Lung microvascular endothelial cell (primary cell): Measurements from ENCODE around the gene KCNK13. TPM values are rescaled to one million over a fixed set of nuclear protein-coding genes. Genes with fewer than 3 reads are reported as not detected.
A peak's percentile ranks its signal among the peaks of the same experiment; 100 is the strongest.
"Not testable (repeated sequence)": the region's sequence is repeated elsewhere in the genome, so short reads cannot be mapped to it uniquely, and the experiment has no call there.

Experiments
- DNase-seq, 2 donors: peaks; one replicate each; pipeline versions ENCODE4 v3.0.0 to v3.0.0-alpha.2; 2010; ENCODE audit warnings: low read depth in 2 of 2
- total RNA-seq: library from RNA; depleted of rRNA; stranded (reverse); fragments of >200 nt; gene quantifications from 2 replicates; pipeline ENCODE4 v1.2.1, GENCODE V29; 2014

The KCNK13 gene
- not detected in 2 replicates for total RNA-seq

DNA sequence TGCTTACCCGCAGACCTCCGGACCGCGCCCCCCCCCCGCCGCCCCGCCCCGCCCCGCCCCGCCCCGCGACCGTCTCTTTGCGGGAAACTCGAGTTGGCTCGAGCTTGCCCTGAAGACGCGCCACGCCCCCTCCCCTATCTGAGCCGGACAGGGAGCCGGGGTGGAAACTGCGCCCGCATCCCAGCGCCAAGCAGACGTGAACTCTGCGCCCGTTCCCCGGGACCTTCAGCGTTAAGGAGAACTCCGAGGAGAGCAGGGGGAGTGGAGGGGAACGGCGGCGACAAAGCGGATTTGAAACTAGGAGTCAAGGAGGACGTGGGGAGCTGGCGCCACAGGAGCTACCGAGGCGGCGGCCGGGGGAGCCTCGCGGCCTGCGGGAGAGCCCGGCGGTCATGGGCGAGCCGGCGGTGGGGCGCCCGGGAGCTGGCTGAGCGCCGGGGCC lies at the start of gene KCNK13:
KCNK13 (plus strand) TSS at position 310 of the 442 bp plus-strand sequence. CDS start 212 bp downstream, outside the sequence.
- DNase-seq, result peak; percentile 10

GRCh38 chr14:90017371-90017770 lies 44.4 kb upstream of the KCNK13 start:
- DNase-seq, result no peak

DNA sequence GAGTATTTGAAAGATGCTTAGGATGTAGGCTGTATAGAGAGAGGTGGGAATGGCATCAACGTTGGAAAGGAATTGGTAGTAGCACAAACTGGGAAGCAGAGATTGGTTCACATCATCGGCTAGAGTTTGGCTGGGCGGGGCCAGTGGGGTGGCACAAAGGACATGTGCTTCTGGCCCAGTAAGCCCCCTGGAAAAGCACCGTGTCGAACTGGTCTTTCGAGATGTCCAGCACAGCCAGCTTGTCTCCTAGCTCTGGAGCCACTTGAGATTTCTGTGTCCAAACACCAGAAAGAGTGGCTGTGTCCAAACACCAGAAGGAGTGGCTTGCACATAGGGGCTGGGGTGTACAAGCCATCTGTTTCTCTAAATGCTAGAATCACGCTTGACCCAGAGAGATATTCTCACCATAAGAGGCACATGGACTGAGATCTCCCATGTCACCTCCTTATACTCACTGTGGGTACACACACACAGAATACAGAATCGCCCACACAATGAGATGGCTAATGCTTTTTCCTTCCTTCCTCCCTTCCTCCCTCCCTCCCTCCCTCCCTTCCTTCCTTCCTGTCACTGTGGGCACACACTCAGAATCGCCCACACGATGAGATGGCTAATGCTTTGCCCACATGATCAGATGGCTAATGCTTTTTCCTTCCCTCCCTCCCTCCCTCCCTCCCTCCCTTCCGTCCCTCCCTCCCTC lies 41.8 kb upstream of the KCNK13 start:
- DNase-seq, result no peak

DNA sequence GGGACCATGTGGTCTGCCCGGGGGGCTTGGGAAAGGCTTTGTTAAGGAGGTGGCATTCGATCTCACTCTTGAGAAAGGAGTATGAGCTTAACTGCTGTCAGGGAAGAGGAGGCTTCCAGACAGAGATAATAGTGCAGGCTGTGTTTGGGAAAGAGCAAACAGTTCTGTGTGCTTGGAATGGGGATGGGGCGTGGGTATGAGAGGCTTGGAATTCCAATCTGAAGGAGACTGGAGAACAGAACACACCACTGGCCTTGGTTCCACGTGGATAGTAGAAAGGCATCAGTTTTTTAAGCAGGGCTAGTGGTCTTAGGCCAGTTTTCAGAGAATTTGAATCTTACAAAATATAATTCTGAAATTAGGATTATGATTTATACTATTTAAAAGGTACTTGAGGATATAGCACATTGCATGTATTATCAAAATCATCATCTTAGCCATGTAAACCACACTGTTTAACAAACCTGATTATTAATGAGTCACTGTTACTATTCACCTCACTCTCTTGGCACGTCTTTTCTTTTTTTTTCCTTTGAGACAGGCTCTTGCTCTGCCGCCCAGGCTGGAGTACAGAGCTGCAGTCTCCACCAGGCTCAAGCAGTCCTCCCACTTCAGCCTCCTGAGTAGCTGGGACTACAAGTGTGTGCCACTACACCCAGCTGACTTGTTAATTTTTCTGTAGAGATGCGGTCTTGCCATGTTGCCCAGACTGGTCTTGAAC lies 38.5 kb upstream of the KCNK13 start:
- DNase-seq, result peak in 1 of 2 donors; percentile 6

DNA sequence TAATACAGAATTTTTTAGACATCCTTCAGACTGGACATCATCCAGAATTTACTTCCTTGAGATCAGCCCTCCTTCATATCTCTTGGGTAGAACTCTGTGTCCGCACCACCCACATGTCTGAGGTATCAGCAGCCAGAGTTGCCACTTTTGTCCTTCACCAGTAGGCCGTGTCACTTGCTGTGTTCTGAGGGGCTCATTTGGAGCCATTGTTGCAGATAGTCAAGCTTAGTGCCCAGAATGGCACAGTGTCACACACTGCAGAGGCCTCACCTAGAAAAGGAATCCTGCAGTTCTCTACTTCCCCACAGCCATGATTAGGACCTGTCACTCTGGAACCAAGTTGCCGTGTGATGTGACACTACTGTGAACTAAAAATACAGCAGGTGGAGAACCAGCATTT lies 36.9 kb upstream of the KCNK13 start:
- DNase-seq, result no peak

- DNase-seq, result not testable (repeated sequence)
Measured at GRCh38 chr14:90026608-90027007, 35.2 kb upstream of the KCNK13 start.

GRCh38 chr14:90027842-90028241 lies 34.0 kb upstream of the KCNK13 start:
- DNase-seq, result no peak

- DNase-seq, result no peak
Measured at GRCh38 chr14:90034156-90034555, 27.6 kb upstream of the KCNK13 start.

DNA sequence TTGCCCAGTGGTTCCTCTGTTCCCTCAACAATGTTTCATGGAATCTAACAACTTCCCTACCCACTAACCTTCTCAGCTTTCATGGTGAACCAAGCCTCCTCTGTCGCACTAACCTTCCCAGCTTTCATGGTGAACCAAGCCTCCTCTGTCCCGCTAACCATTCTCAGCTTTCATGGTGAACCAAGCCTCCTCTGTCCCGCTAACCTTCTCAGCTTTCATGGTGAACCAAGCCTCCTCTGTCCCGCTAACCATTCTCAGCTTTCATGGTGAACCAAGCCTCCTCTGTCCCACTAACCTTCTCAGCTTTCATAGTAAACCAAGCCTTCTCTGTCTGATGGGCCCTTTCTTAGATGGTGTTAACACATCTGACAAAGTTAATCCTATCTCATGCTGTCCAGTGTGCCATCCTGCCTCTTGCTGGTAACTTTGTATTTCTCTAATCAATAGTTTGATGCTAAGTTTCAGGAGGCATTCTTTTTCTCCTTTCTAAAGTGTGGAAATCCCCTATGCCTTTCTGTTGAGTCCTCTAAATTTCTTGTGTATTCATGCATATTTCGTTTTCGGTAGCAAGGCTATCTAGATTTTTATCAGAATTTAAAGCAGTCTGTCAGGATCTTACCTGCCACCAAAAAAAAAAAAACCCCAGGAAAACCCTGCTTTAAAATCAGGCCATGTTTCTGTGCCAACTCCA lies 26.8 kb upstream of the KCNK13 start:
- no peak for DNase-seq

GRCh38 chr14:90039253-90040010 lies 22.4 kb upstream of the KCNK13 start:
- DNase-seq, result no peak

- DNase-seq, result no peak
Measured at GRCh38 chr14:90040411-90040810, 21.4 kb upstream of the KCNK13 start.

GRCh38 chr14:90042496-90043252 lies 19.1 kb upstream of the KCNK13 start:
- DNase-seq, result no peak

DNA sequence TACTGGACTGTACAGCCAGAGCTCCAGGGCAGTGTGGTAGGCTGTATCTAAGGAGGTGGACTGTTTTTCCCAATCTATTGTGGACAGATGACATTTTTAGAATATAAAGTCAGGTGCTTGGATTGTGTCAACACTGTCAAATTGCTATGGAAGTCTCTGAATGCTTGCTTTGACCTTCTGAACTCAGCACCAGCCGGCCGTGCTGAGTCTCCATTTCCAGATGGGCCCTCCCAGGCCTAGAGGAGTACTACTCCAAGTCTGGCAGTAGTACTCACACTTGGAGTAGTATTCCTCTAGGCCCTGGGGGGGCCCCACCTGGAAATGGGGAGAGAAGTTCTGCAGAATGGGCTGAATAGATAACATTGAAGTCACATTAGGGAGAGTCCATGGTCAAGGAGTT lies 16.2 kb upstream of the KCNK13 start:
- peak in 1 of 2 donors; percentile 41 for DNase-seq

DNA sequence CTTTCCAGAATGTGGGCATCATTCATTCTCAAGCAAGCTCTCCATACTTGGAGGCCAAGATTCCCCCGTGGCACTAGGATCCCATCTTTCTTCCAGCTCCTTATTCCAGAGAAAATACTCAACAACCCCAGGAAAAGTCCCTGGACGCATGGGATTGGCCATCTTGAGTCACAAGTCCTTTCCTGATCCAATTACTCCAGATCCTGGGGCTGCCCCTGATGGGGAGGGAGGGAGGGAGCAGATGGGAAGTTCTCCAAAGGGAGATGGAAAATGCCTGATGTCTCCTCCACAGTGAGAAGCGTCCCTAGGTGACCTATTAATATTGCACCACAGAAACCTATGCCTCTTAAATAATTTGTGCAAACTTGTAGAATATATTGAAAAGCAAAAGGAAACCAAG lies 12.4 kb upstream of the KCNK13 start:
- DNase-seq, result no peak

DNA sequence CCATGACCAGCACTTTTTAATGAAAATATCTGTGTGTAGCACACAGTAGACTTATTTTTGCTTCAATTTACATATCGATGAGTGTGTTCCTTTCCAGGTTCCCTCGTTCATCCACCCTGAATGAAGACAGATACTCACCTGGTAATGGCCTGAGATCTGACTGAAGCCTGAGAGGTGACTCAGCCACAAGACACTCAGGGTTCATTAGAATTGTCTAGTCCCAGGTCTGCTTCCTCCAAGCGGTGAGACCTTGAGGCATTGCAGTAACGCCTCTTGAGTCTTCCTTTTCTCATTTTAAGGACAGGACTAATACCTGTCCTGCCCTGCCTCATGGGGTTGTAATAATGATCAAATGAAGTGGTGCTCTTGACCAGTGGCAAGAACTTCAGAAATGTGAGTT lies 11.5 kb upstream of the KCNK13 start:
- no peak for DNase-seq

- no peak for DNase-seq
Measured at GRCh38 chr14:90053044-90053443, 8.8 kb upstream of the KCNK13 start.

DNA sequence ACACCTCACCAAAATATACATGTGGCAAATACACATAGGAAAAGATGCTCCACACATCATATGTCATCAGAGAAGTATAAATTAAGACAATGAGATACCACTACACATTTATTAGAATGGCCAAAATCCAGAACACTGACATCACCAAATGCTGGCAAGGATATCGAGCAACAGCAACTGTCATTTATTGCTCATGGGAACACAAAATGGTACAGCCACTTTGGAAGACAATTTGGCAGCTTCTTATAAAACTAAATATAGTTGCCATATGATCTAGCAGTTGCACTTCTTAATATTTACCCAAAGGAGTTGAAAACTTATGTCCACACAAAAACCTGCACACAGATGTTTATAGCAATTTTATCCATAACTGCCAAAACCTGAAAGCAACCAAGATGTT lies 7.0 kb upstream of the KCNK13 start:
- DNase-seq, result no peak

DNA sequence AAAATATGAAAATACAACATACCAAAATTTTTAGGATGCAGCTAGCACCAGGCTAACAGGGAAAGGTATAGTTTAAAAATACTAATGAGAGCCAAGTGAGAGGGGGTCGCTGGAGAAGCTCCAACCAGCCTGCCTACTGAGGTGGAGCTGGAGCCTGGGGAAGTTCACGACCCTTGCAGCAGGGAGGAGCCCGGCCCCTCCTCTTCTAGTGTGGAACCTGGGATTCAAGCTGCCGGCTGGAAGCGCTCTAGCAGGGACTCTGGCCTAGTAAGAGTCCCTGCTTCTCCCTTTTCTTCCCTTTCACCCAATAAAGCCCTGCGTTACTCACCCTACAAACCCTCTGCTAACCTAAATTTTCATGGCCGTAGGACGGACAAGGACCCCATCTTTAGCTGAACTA lies 5.0 kb upstream of the KCNK13 start:
- no peak for DNase-seq

DNA sequence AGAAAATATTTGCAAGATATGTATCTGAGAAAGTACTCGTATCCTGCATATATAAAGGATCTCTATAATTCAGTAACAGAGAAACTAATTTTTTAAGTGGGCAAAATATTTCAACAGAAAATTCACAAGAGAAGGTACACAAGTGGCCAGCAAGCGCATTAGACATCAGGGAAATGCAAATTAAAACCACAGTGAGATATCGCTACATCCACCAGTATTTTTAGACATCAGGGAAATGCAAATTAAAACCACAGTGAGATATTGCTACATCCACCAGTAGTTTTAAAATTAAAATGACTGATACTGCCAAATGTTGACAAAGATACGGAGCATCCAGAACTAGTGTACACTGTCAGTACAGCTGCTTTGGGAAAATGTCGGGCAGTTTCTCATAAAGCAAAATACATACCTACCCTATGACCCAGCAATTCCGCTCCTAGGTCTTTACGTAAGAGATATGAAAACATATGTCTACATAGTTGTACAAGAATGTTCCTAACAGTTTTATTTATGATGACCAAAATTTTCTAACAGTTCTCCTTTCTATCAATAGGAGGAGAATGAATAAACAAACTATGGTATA lies 2.8 kb upstream of the KCNK13 start:
- no peak for DNase-seq

DNA sequence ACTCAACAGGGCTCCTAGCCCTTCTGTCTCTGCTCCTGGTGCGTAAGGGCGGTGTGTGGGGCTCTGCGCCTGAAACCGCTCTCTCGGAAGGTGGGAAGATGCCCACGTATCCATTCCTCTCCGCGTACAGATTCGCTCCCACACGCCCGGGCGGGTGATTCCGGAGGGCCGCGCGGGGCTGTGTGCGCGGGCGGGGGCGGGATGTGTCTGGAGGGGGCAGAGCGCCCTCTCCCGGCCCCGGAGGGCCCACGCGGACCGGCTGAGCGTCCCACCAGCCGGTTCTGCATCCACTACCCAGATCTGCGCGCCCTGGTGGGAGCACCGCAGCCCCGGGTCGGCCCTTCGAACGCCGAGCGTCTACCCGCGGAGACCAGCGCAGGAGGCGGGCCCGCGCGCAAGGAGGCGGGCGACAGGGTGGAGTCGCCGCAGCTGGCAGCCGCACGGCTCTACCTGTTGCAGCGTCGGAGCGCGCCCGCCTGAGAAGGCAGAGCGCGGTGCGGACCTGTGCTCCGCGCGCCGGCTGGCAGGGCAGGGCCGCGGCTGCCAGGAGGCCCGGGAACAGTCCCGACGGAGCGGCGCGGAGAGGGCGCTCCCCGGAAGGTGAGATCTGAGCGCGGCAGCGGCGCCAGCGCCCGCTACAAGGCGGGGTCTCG lies 1.4 kb upstream of the KCNK13 start:
- peak; percentile 49 to 74 for DNase-seq
